ENCODE data around the gene CFAP43. TPM values are rescaled to one million over a fixed set of nuclear protein-coding genes. Genes with fewer than 3 reads are reported as not detected.

Gene CFAP43
- total and polyA plus RNA-seq, 4 donors, result 0.10 to 0.27 (median 0.19) TPM; not detected in 1

DNA sequence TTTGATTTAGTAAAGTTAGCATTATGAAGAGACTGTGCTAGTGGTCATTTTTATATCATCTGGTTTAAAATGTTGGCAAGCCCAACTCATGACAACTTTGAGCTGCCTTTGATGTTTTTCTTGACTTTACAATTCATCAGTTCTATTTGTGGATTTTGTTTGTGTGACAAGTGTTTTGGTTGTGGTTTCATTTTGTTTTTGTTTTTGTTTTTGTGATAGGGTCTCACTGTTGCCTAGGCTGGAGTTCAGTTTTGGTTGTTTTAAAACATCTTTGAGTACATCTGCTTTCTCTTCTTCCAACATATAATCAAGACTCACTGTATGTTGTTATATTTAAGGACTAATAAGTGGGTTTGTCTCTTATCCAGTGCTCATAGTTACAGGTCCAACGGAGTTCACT is 127.7 kb downstream of the CFAP43 start:
- DNase-seq (no peak), ATAC-seq (ENCODE audit: low FRiP score) (no peak)
- intact Hi-C loops (cut with DNase I), result no loop called here
- no peak overlapping the region for H3K27ac ChIP-seq (ENCODE audit: low read depth in 1 of 2, low read length in 2 of 2)
- WGBS, 2 donors, result 0% methylated on average over 1 of the region's 1 CpG
- H3K27me3 ChIP-seq (ENCODE audit: control insufficient read depth in 1 of 2, insufficient read depth in 2 of 2, low read length in 1 of 2), result no peaks in the 10 kb centered on the region
- no peak overlapping the region for H3K4me3 ChIP-seq (ENCODE audit: low read length in 2 of 2)
- peaks cover 0 to 11% of the 10 kb centered on the region in 2 donors for H3K4me1 ChIP-seq (ENCODE audit: control insufficient read depth in 1 of 2, insufficient read depth in 2 of 2, low read length in 2 of 2)
- H3K36me3 ChIP-seq (ENCODE audit: control insufficient read depth in 1 of 2, insufficient read depth in 2 of 2, low read length in 1 of 2), result no peaks in the 10 kb centered on the region
- H3K9me3 ChIP-seq (ENCODE audit: control insufficient read depth, low read length), result no peaks in the 10 kb centered on the region

DNA sequence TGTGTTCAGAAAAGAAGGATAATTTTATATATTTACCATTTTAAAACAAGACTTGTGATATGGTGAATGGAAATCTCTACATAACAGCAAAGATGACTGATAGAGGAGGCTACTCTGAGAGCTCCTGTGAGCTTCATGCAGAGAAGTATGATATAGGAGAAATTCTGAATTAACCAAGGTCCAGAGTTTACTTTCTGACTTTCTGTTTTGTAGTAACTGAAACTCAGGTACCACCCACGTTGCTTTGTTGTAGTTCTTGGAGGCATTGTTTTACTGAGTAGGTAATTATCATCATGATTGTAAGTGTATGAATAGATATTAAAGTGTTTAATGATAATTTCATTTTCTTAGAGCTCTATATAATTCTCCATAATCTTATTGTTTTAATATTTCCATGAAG is 128.2 kb downstream of the CFAP43 start:
- Histone ChIP-seq H3K36me3 (ENCODE audit: control insufficient read depth in 1 of 2, insufficient read depth in 2 of 2, low read length in 1 of 2) (no peaks in the 10 kb centered on the region), H3K9me3 (ENCODE audit: control insufficient read depth, low read length) (no peaks in the 10 kb centered on the region), H3K4me1 (ENCODE audit: control insufficient read depth in 1 of 2, insufficient read depth in 2 of 2, low read length in 2 of 2) (peaks cover 0 to 11% of the 10 kb centered on the region in 2 donors), H3K27me3 (ENCODE audit: control insufficient read depth in 1 of 2, insufficient read depth in 2 of 2, low read length in 1 of 2) (no peaks in the 10 kb centered on the region), H3K27ac (ENCODE audit: low read depth in 1 of 2, low read length in 2 of 2) (no peak overlapping the region), H3K4me3 (ENCODE audit: low read length in 2 of 2) (no peak overlapping the region)
- intact Hi-C loops (cut with DNase I), result no loop called here
- DNase-seq (no peak), ATAC-seq (ENCODE audit: low FRiP score) (no peak)
- WGBS, 2 donors, result 71 to 74% methylated on average over 1 of the region's 1 CpG

- H3K27ac ChIP-seq (ENCODE audit: low read depth in 1 of 2, low read length in 2 of 2), result no peak overlapping the region
- intact Hi-C loops (cut with DNase I), result no loop called here
- H3K36me3 ChIP-seq (ENCODE audit: control insufficient read depth in 1 of 2, insufficient read depth in 2 of 2, low read length in 1 of 2), result no peaks in the 10 kb centered on the region
- no peak for ATAC-seq (ENCODE audit: low FRiP score)
- WGBS, 2 donors, result 38 to 50% methylated on average over 1 of the region's 1 CpG
- H3K27me3 ChIP-seq (ENCODE audit: control insufficient read depth in 1 of 2, insufficient read depth in 2 of 2, low read length in 1 of 2), result no peaks in the 10 kb centered on the region
- no peaks in the 10 kb centered on the region for H3K9me3 ChIP-seq (ENCODE audit: control insufficient read depth, low read length)
- H3K4me3 ChIP-seq (ENCODE audit: low read length in 2 of 2), result no peak overlapping the region
- H3K4me1 ChIP-seq (ENCODE audit: control insufficient read depth in 1 of 2, insufficient read depth in 2 of 2, low read length in 2 of 2), result peaks cover 0 to 11% of the 10 kb centered on the region in 2 donors
- DNase-seq, result no peak
Measured at GRCh38 chr10:104101902-104102301, 130.3 kb downstream of the CFAP43 start.

DNA sequence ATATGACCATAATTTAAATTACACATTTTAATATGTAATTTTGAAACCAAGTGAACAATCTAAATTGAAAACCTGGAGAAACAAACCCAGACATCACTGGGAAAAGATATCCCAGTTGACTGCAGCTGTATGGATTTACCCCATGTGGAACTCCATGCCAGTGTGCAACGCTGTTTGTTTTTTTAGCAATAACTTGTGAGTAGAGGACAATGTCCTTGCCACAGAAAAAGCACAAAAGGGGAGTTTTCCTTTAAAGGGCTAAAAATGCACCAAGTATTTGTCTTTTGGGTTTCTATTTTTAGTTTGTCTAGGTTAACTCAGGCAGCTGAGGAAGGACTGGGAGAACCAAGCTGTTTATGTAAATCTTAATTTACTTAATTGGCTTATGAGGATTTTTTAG is 131.4 kb downstream of the CFAP43 start:
- Histone ChIP-seq H3K27me3 (ENCODE audit: control insufficient read depth in 1 of 2, insufficient read depth in 2 of 2, low read length in 1 of 2) (no peaks in the 10 kb centered on the region), H3K4me1 (ENCODE audit: control insufficient read depth in 1 of 2, insufficient read depth in 2 of 2, low read length in 2 of 2) (peaks cover 0 to 11% of the 10 kb centered on the region in 2 donors), H3K9me3 (ENCODE audit: control insufficient read depth, low read length) (no peaks in the 10 kb centered on the region), H3K4me3 (ENCODE audit: low read length in 2 of 2) (no peak overlapping the region), H3K36me3 (ENCODE audit: control insufficient read depth in 1 of 2, insufficient read depth in 2 of 2, low read length in 1 of 2) (no peaks in the 10 kb centered on the region), H3K27ac (ENCODE audit: low read depth in 1 of 2, low read length in 2 of 2) (peak overlapping the region in 1 of 2 donors; percentile 28)
- ATAC-seq (ENCODE audit: low FRiP score) (no peak), DNase-seq (no peak)
- intact Hi-C loops (cut with DNase I), result no loop called here
- WGBS, 2 donors, result 0% methylated on average over 1 of the region's 1 CpG

DNA sequence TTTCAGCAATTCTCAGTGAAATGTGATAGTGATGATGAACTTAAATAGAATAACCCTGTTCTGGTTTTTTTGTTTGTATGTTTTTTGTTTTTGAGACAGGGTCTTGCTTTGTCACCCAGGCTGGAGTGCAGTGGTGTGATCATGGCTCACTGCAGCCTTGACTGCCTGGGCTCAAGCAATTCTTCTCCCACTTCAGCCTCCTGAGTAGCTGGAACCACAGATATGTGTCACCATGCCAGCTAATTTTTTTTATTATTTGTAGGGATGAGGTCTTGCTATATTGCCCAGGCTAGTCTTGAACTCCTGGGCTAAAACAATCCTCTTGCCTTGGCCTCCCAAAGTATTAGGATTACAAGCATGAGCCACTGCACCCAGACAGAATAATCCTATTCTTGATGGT is 132.2 kb downstream of the CFAP43 start:
- ATAC-seq (ENCODE audit: low FRiP score) (no peak), DNase-seq (no peak)
- Histone ChIP-seq H3K36me3 (ENCODE audit: control insufficient read depth in 1 of 2, insufficient read depth in 2 of 2, low read length in 1 of 2) (no peaks in the 10 kb centered on the region), H3K9me3 (ENCODE audit: control insufficient read depth, low read length) (no peaks in the 10 kb centered on the region), H3K27ac (ENCODE audit: low read depth in 1 of 2, low read length in 2 of 2) (no peak overlapping the region), H3K4me1 (ENCODE audit: control insufficient read depth in 1 of 2, insufficient read depth in 2 of 2, low read length in 2 of 2) (peaks cover 0 to 11% of the 10 kb centered on the region in 2 donors), H3K4me3 (ENCODE audit: low read length in 2 of 2) (no peak overlapping the region), H3K27me3 (ENCODE audit: control insufficient read depth in 1 of 2, insufficient read depth in 2 of 2, low read length in 1 of 2) (no peaks in the 10 kb centered on the region)
- intact Hi-C loops (cut with DNase I), result no loop called here

DNA sequence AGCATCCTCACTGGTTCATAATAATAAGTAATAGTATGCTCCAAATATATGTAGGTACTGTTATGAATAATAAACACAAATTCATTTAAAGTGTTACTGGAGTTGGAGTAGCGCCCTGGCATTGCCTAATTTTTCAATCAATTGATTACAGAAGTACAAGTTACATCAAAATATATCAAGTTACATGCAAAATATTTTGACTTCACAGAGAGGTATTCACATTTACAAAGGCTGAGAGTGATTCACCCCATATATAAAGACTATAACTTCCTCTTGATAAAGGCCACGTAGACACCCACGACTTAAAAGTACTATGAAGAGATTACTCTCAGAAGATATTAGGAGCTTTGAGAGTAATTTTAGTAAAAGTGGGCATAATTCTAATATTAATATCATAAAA is 132.9 kb downstream of the CFAP43 start:
- no peak overlapping the region for H3K27ac ChIP-seq (ENCODE audit: low read depth in 1 of 2, low read length in 2 of 2)
- DNase-seq, result no peak
- WGBS, 2 donors, result 91 to 92% methylated on average over 3 of the region's 3 CpGs
- no peaks in the 10 kb centered on the region for H3K27me3 ChIP-seq (ENCODE audit: control insufficient read depth in 1 of 2, insufficient read depth in 2 of 2, low read length in 1 of 2)
- no peaks in the 10 kb centered on the region for H3K36me3 ChIP-seq (ENCODE audit: control insufficient read depth in 1 of 2, insufficient read depth in 2 of 2, low read length in 1 of 2)
- no peaks in the 10 kb centered on the region for H3K9me3 ChIP-seq (ENCODE audit: control insufficient read depth, low read length)
- no peak for ATAC-seq (ENCODE audit: low FRiP score)
- intact Hi-C loops (cut with DNase I), result no loop called here
- peaks cover 0 to 11% of the 10 kb centered on the region in 2 donors for H3K4me1 ChIP-seq (ENCODE audit: control insufficient read depth in 1 of 2, insufficient read depth in 2 of 2, low read length in 2 of 2)
- H3K4me3 ChIP-seq (ENCODE audit: low read length in 2 of 2), result no peak overlapping the region

- WGBS, 2 donors, result 95 to 98% methylated on average over 4 of the region's 4 CpGs
- no peak for ATAC-seq (ENCODE audit: low FRiP score)
- no peak overlapping the region for H3K27ac ChIP-seq (ENCODE audit: low read depth in 1 of 2, low read length in 2 of 2)
Measured at GRCh38 chr10:104098358-104098925, 133.7 kb downstream of the CFAP43 start.

DNA sequence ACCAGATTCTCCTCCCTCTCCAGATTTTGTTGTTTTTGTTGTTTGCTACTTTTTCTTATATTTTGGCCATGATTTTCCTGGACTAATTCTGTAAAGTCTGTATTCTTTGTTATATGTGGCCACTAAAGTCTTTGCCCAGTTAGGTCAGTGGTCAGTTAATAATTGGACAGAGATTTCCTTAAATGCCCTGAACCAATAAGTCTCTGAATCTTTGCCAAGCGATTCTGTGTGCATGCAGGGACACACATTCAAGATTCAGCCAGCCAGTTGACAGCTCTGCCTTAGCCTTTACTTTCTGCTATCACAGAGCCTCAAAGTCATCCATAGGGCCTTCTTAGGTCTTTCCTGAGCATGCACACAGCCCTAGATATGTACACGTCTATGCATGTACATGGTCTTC is 135.5 kb downstream of the CFAP43 start:
- 88 to 90% methylated on average over 2 of the region's 2 CpGs for WGBS, 2 donors
- intact Hi-C loops (cut with DNase I), result no loop called here
- ATAC-seq (ENCODE audit: low FRiP score) (no peak), DNase-seq (no peak)
- Histone ChIP-seq H3K4me3 (ENCODE audit: low read length in 2 of 2) (no peak overlapping the region), H3K36me3 (ENCODE audit: control insufficient read depth in 1 of 2, insufficient read depth in 2 of 2, low read length in 1 of 2) (no peaks in the 10 kb centered on the region), H3K4me1 (ENCODE audit: control insufficient read depth in 1 of 2, insufficient read depth in 2 of 2, low read length in 2 of 2) (peaks cover 0 to 7% of the 10 kb centered on the region in 2 donors), H3K9me3 (ENCODE audit: control insufficient read depth, low read length) (no peaks in the 10 kb centered on the region), H3K27me3 (ENCODE audit: control insufficient read depth in 1 of 2, insufficient read depth in 2 of 2, low read length in 1 of 2) (no peaks in the 10 kb centered on the region), H3K27ac (ENCODE audit: low read depth in 1 of 2, low read length in 2 of 2) (no peak overlapping the region)

More at GRCh38 chr10:104098358-104098925, 133.7 kb downstream of the CFAP43 start:
- intact Hi-C loops (cut with DNase I), result no loop called here
- Histone ChIP-seq H3K27me3 (ENCODE audit: control insufficient read depth in 1 of 2, insufficient read depth in 2 of 2, low read length in 1 of 2) (no peaks in the 10 kb centered on the region), H3K9me3 (ENCODE audit: control insufficient read depth, low read length) (no peaks in the 10 kb centered on the region), H3K36me3 (ENCODE audit: control insufficient read depth in 1 of 2, insufficient read depth in 2 of 2, low read length in 1 of 2) (no peaks in the 10 kb centered on the region), H3K4me1 (ENCODE audit: control insufficient read depth in 1 of 2, insufficient read depth in 2 of 2, low read length in 2 of 2) (peaks cover 0 to 11% of the 10 kb centered on the region in 2 donors), H3K4me3 (ENCODE audit: low read length in 2 of 2) (no peak overlapping the region)
- DNase-seq, result no peak

- Histone ChIP-seq H3K4me3 (ENCODE audit: low read length in 2 of 2) (no peak overlapping the region), H3K27me3 (ENCODE audit: control insufficient read depth in 1 of 2, insufficient read depth in 2 of 2, low read length in 1 of 2) (no peaks in the 10 kb centered on the region), H3K27ac (ENCODE audit: low read depth in 1 of 2, low read length in 2 of 2) (no peak overlapping the region), H3K4me1 (ENCODE audit: control insufficient read depth in 1 of 2, insufficient read depth in 2 of 2, low read length in 2 of 2) (no peaks in the 10 kb centered on the region), H3K36me3 (ENCODE audit: control insufficient read depth in 1 of 2, insufficient read depth in 2 of 2, low read length in 1 of 2) (no peaks in the 10 kb centered on the region), H3K9me3 (ENCODE audit: control insufficient read depth, low read length) (no peaks in the 10 kb centered on the region)
- intact Hi-C loops (cut with DNase I), result no loop called here
- DNase-seq (no peak), ATAC-seq (ENCODE audit: low FRiP score) (no peak)
Measured at GRCh38 chr10:104092749-104093148, 139.4 kb downstream of the CFAP43 start.
